ENCODE data around the gene CSTB. TPM values are rescaled to one million over a fixed set of nuclear protein-coding genes. Genes with fewer than 3 reads are reported as not detected.

The CSTB gene
- total and polyA plus RNA-seq, 4 donors, result 3.8 to 62.4 (median 33.7) TPM

DNA sequence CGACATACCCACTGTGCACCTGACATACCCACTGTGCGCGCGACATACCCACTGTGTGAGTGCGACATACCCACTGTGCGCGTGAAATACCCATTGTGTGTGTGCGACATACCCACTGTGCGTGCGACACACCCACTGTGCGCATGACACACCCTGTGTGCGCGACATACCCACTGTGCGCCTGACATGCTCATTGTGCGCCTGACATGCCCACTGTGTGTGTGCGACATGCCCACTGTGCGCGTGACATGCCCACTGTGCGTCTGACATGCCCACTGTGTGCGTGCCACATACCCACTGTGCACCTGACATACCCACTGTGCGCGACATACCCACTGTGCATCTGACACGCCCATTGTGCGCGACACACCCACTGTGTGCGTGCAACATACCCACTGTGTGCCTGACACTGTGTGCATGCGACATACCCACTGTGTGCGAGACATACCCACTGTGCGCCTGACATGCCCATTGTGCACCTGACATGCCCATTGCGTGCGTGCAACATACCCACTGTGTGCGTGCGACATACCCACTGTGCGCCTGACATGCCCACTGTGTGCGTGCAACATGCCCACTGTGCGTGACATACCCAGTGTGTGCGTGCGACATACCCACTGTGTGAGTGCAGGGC, 10.8 kb upstream of the CSTB start:
- no peak overlapping the region for H3K9ac ChIP-seq (ENCODE audit: low read depth in 1 of 2, low read length in 2 of 2)
- no peaks in the 10 kb centered on the region for H3K27me3 ChIP-seq (ENCODE audit: control insufficient read depth in 4 of 4, insufficient read depth in 4 of 4, low read length in 3 of 4)
- peaks cover 0 to 3% (median 0%) of the 10 kb centered on the region in 4 donors for H3K36me3 ChIP-seq (ENCODE audit: control insufficient read depth in 4 of 4, insufficient read depth in 3 of 4, low read depth in 1 of 4, low read length in 3 of 4)
- TF ChIP-seq, protein P1, sequence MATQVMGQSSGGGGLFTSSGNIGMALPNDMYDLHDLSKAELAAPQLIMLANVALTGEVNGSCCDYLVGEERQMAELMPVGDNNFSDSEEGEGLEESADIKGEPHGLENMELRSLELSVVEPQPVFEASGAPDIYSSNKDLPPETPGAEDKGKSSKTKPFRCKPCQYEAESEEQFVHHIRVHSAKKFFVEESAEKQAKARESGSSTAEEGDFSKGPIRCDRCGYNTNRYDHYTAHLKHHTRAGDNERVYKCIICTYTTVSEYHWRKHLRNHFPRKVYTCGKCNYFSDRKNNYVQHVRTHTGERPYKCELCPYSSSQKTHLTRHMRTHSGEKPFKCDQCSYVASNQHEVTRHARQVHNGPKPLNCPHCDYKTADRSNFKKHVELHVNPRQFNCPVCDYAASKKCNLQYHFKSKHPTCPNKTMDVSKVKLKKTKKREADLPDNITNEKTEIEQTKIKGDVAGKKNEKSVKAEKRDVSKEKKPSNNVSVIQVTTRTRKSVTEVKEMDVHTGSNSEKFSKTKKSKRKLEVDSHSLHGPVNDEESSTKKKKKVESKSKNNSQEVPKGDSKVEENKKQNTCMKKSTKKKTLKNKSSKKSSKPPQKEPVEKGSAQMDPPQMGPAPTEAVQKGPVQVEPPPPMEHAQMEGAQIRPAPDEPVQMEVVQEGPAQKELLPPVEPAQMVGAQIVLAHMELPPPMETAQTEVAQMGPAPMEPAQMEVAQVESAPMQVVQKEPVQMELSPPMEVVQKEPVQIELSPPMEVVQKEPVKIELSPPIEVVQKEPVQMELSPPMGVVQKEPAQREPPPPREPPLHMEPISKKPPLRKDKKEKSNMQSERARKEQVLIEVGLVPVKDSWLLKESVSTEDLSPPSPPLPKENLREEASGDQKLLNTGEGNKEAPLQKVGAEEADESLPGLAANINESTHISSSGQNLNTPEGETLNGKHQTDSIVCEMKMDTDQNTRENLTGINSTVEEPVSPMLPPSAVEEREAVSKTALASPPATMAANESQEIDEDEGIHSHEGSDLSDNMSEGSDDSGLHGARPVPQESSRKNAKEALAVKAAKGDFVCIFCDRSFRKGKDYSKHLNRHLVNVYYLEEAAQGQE (IDR thresholded peaks at IDR 0.05), result no peak
- TF ChIP-seq MAX (IDR thresholded peaks at IDR 0.05) (no peak), FOXA1 (IDR thresholded peaks at IDR 0.05) (no peak), JUND (IDR thresholded peaks at IDR 0.05) (no peak), CTCF (IDR thresholded peaks at IDR 0.05; ENCODE audit: low read depth, low read length, missing input control) (no peak), RXRA (IDR thresholded peaks at IDR 0.05) (no peak), HNF4G (IDR thresholded peaks at IDR 0.05) (no peak), YY1 (IDR thresholded peaks at IDR 0.05) (no peak), FOXA2 (IDR thresholded peaks at IDR 0.05) (no peak), SP1 (IDR thresholded peaks at IDR 0.05) (no peak), TAF1 (conservative IDR thresholded peaks at IDR 0.05) (no peak), GABPA (IDR thresholded peaks at IDR 0.05 in 1 of 2, conservative IDR thresholded peaks at IDR 0.05 in 1 of 2) (no peak), EGR1 (IDR thresholded peaks at IDR 0.05; ENCODE audit: low read depth in 2 of 2) (no peak), ATF3 (IDR thresholded peaks at IDR 0.05) (no peak), NR2F2 (IDR thresholded peaks at IDR 0.05) (no peak)
- H3K4me3 ChIP-seq (ENCODE audit: low read depth in 1 of 3, low read length in 3 of 3), result no peak overlapping the region
- H3K9me3 ChIP-seq (ENCODE audit: control insufficient read depth in 4 of 4, low read length in 3 of 4), result no peaks in the 10 kb centered on the region
- no peak for DNase-seq (ENCODE audit: low spot score)
- peaks cover 8 to 27% (median 22%) of the 10 kb centered on the region in 4 donors for H3K4me1 ChIP-seq (ENCODE audit: control insufficient read depth in 4 of 4, insufficient read depth in 4 of 4, low read length in 3 of 4)
- no peak overlapping the region for H3K27ac ChIP-seq (ENCODE audit: low read depth in 1 of 2, low read length in 2 of 2)
- 96% methylated on average over 38 of the region's 38 CpGs for WGBS

DNA sequence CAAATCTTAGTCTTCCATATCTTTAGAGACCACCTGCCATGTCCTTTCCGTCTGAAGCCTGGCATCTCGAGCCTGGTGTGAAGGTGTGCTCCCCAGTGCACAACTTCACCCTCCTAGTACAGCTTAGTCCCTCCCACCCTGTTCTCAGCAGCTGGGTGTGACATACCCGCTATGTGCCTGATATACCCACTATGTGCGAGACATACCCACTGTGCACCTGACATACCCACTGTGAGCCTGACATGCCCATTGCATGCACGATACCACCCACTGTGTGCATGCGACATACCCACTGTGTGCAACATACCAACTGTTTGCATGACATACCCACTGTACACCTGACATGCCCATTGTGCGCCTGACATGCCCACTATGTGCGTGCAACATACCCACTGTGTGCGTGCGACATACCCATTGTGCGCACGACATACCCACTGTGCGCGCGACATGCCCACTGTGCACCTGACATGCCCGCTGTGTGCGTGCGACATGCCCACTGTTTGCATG, 10.2 kb upstream of the CSTB start:
- no peaks in the 10 kb centered on the region for H3K27me3 ChIP-seq (ENCODE audit: control insufficient read depth in 4 of 4, insufficient read depth in 4 of 4, low read length in 3 of 4)
- no peak overlapping the region for H3K27ac ChIP-seq (ENCODE audit: low read depth in 1 of 2, low read length in 2 of 2)
- 93% methylated on average over 18 of the region's 18 CpGs for WGBS
- no peak overlapping the region for H3K9ac ChIP-seq (ENCODE audit: low read depth in 1 of 2, low read length in 2 of 2)
- no peaks in the 10 kb centered on the region for H3K9me3 ChIP-seq (ENCODE audit: control insufficient read depth in 4 of 4, low read length in 3 of 4)
- no peak overlapping the region for H3K4me3 ChIP-seq (ENCODE audit: low read depth in 1 of 3, low read length in 3 of 3)
- H3K36me3 ChIP-seq (ENCODE audit: control insufficient read depth in 4 of 4, insufficient read depth in 3 of 4, low read depth in 1 of 4, low read length in 3 of 4), result no peaks in the 10 kb centered on the region
- no peak for DNase-seq (ENCODE audit: low spot score)
- H3K4me1 ChIP-seq (ENCODE audit: control insufficient read depth in 4 of 4, insufficient read depth in 4 of 4, low read length in 3 of 4), result peaks cover 8 to 27% (median 22%) of the 10 kb centered on the region in 4 donors
- TF ChIP-seq FOXA1 (IDR thresholded peaks at IDR 0.05), result no peak
- no peak for TF ChIP-seq RXRA (IDR thresholded peaks at IDR 0.05)
- no peak for TF ChIP-seq MAX (IDR thresholded peaks at IDR 0.05)
- TF ChIP-seq SP1 (IDR thresholded peaks at IDR 0.05), result no peak
- TF ChIP-seq ZBTB33 (IDR thresholded peaks at IDR 0.05), result no peak
- no peak for TF ChIP-seq EGR1 (IDR thresholded peaks at IDR 0.05; ENCODE audit: low read depth in 2 of 2)
- TF ChIP-seq, protein P1 (IDR thresholded peaks at IDR 0.05), result no peak
- TF ChIP-seq HNF4G (IDR thresholded peaks at IDR 0.05), result no peak
- TF ChIP-seq YY1 (IDR thresholded peaks at IDR 0.05), result no peak
- no peak for TF ChIP-seq CTCF (IDR thresholded peaks at IDR 0.05; ENCODE audit: low read depth, low read length, missing input control)
- no peak for TF ChIP-seq FOXA2 (IDR thresholded peaks at IDR 0.05)
